Measurements from ENCODE around the gene ZNF583. TPM values are rescaled to one million over a fixed set of nuclear protein-coding genes. Genes with fewer than 3 reads are reported as not detected.

Gene ZNF583
- total RNA-seq (2014; rRNA removed; shearing (Covaris generic)) = 6.7 and 8.0 TPM in 2 replicates
- polyA plus RNA-seq (2016; fragmentation: Nextera tagmentation; extraction: Ambion mirVana) = 5.7 and 6.1 TPM in 2 replicates

DNA sequence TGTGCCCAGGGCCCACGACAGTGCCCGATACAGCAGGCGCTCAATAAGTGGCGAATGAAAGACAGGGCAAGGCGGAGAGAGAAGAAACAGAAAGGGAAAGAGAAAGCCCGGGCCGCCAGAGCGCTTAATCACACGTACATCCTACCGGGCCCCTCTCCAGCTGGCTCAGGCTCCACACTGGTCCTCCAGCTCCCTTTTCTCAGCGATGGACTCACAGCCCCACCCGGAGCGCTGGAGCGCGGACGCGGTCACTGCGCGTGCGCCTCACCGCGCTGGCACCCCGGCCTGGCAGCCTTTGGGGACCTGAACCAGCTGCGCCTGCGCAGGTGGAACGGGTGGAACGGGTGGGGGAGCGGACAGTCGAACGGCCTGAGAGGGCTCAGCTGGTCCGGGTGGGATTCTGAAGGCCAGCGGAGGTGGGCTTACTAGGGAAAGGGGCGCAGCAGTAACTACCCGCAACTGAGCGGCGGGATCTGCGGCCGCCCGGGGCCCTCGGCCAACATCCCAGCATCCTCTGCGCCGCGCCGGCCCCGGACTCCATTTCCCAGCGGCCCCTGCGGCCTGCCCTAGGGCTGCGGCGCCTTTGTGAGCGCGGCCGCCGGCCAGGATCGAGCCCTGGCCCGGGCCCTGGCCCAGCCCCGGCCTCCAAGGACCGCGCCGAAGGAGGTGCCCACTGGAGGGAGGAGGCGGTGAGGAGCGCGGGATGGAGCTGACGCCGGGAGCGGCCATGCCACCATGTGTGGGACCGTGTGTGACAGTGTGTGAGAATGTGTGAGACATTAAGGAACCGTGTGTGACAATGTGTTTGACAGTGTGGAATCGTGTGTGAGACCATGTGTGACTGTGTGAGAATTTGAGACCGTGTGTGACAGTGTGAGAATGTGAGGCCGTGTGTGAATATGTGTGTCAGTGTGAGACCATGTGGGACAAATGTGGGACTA lies at the start of gene ZNF583:
Gene ZNF583 (plus strand): TSS at position 569 of the 941 bp plus-strand sequence. CDS start 2,783 bp downstream, outside the sequence.
- in situ Hi-C loops (cut with MboI) = no loop called here
- DNase-seq = peak; percentile 99
- no peak for TF ChIP-seq EZH2 (IDR thresholded peaks at IDR 0.05; ENCODE audit: insufficient read depth, poor library complexity, severe bottlenecking)
- TF ChIP-seq EZH2phosphoT487 (IDR thresholded peaks at IDR 0.05; ENCODE audit: insufficient read depth, low read depth) = no peak

DNA sequence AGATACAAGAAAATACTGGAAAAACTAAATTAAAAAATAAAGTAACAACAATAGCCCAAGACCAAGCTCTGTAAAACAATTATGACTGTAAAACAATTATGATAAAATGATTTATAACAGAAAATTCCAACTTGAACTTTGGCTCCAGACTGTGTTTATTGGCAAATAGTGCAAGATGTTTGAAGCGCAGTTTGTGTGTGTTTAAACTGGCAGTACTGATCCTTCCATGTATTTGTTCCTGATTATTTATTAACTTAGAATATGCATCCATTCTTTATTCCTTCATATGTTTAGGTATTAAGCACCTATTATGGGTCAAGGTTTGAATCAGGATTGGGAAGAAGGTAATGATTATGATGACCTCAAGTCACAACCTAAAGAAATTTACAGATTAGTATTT lies 48.6 kb upstream of the ZNF583 start:
- Histone ChIP-seq H3K27ac (no peak overlapping the region), H2AFZ (no peak overlapping the region), H4K20me1 (ENCODE audit: insufficient read depth) (no peaks in the 10 kb centered on the region), H3K9me3 (ENCODE audit: low read depth) (no peaks in the 10 kb centered on the region), H3K9me2 (ENCODE audit: insufficient read depth) (no peaks in the 10 kb centered on the region), H3K27me3 (replicated peaks; ENCODE audit: insufficient read depth) (no peaks in the 10 kb centered on the region), H3K4me1 (ENCODE audit: insufficient read depth) (no peaks in the 10 kb centered on the region), H3K9ac (no peak overlapping the region), H3K36me3 (ENCODE audit: low read depth) (no peaks in the 10 kb centered on the region), H3K4me2 (ENCODE audit: unreplicated experiment) (no peak overlapping the region), H3K79me2 (ENCODE audit: insufficient read depth) (no peaks in the 10 kb centered on the region), H3K4me3 (no peak overlapping the region), H3F3A (ENCODE audit: insufficient read depth) (no peaks in the 10 kb centered on the region)
- TF ChIP-seq EZH2 (IDR thresholded peaks at IDR 0.05; ENCODE audit: insufficient read depth, poor library complexity, severe bottlenecking) (no peak), EZH2phosphoT487 (IDR thresholded peaks at IDR 0.05; ENCODE audit: insufficient read depth, low read depth) (no peak)
- in situ Hi-C loops (cut with MboI) = no loop called here
- 78 to 86% methylated on average over 1 of the region's 1 CpG for WGBS, 2 experiments (ENCODE audit: low coverage in 1 of 2, low lambda C conversion rate in 2 of 2, missing lambda C conversion rate in 2 of 2)
- no peak for DNase-seq

More for the DNA sequence above, at the start of gene ZNF583:
- WGBS, 2 experiments (ENCODE audit: low coverage in 1 of 2, low lambda C conversion rate in 2 of 2, missing lambda C conversion rate in 2 of 2) = 2% methylated on average over 60 to 67 of the region's 70 CpGs
- H3K4me1 ChIP-seq (ENCODE audit: insufficient read depth) = peaks cover 11% of the 10 kb centered on the region; the same call in 1 of the 2 replicates
- no peaks in the 10 kb centered on the region for H3K9me2 ChIP-seq (ENCODE audit: insufficient read depth)
- H3K79me2 ChIP-seq (ENCODE audit: insufficient read depth) = peaks cover 21% of the 10 kb centered on the region
- peaks cover 13% of the 10 kb centered on the region; the same call in 1 of the 2 replicates for H3F3A ChIP-seq (ENCODE audit: insufficient read depth)
- H4K20me1 ChIP-seq (ENCODE audit: insufficient read depth) = no peaks in the 10 kb centered on the region
- peak within 1 kb of the TSS; percentile 90 for H3K9ac ChIP-seq
- H3K36me3 ChIP-seq (ENCODE audit: low read depth) = peaks cover 24% of the 10 kb centered on the region
- H3K27ac ChIP-seq = peak within 1 kb of the TSS; percentile 85
- no peaks in the 10 kb centered on the region for H3K9me3 ChIP-seq (ENCODE audit: low read depth)
- H3K4me3 ChIP-seq = peak within 1 kb of the TSS; percentile 100
- peak within 1 kb of the TSS; percentile 99 for H2AFZ ChIP-seq
- H3K27me3 ChIP-seq (replicated peaks; ENCODE audit: insufficient read depth) = no peaks in the 10 kb centered on the region
- peak within 1 kb of the TSS; percentile 95 for H3K4me2 ChIP-seq (ENCODE audit: unreplicated experiment)

DNA sequence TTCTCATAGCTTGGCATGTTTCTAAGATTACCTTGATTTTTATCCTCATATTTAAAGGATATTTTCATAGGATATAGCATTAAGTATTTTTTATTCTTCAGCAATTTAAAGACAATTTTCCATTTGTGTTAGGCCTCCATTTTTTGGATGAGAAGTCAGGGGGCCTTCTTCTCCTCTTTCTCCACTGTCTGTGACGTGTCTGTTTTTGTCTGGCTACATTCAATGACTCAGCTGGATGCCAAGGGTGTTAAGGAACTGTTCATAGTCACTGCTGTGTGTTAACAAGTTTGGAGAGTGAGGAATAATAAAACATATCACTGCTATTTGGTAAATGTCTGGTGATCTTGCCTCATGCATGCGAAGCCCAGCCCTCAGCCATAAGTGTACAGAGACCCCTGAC lies 47.2 kb upstream of the ZNF583 start:
- Histone ChIP-seq H2AFZ (no peak overlapping the region), H4K20me1 (ENCODE audit: insufficient read depth) (no peaks in the 10 kb centered on the region), H3K9ac (no peak overlapping the region), H3K27ac (no peak overlapping the region), H3K4me2 (ENCODE audit: unreplicated experiment) (no peak overlapping the region), H3K36me3 (ENCODE audit: low read depth) (no peaks in the 10 kb centered on the region), H3F3A (ENCODE audit: insufficient read depth) (no peaks in the 10 kb centered on the region), H3K4me1 (ENCODE audit: insufficient read depth) (no peaks in the 10 kb centered on the region), H3K9me2 (ENCODE audit: insufficient read depth) (no peaks in the 10 kb centered on the region), H3K4me3 (no peak overlapping the region), H3K27me3 (replicated peaks; ENCODE audit: insufficient read depth) (no peaks in the 10 kb centered on the region), H3K79me2 (ENCODE audit: insufficient read depth) (no peaks in the 10 kb centered on the region), H3K9me3 (ENCODE audit: low read depth) (no peaks in the 10 kb centered on the region)
- DNase-seq = peak; percentile 47
- in situ Hi-C loops (cut with MboI) = no loop called here
- 38 to 39% methylated on average over 2 of the region's 2 CpGs for WGBS, 2 experiments (ENCODE audit: low coverage in 1 of 2, low lambda C conversion rate in 2 of 2, missing lambda C conversion rate in 2 of 2)
- TF ChIP-seq EZH2phosphoT487 (IDR thresholded peaks at IDR 0.05; ENCODE audit: insufficient read depth, low read depth) (no peak), EZH2 (IDR thresholded peaks at IDR 0.05; ENCODE audit: insufficient read depth, poor library complexity, severe bottlenecking) (no peak)

DNA sequence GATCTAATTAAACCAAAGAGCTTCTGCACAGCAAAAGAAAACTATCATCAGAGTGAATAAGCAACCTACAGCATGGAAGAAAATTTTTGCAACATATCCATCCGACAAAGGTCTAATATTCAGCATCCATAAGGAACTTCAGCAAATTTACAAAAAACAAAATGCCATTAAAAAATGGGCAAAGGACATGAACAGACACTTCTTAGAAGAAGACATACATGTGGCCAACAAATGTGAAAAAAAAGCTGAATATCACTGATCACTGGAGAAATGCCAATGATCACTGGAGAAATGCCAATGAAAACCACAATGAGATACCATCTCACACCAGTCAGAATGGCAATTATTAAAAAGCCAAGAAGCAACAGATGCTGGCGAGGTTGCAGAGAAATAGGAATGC lies 43.3 kb upstream of the ZNF583 start:
- Histone ChIP-seq H3K27ac (no peak overlapping the region), H4K20me1 (ENCODE audit: insufficient read depth) (no peaks in the 10 kb centered on the region), H3K36me3 (ENCODE audit: low read depth) (no peaks in the 10 kb centered on the region), H3K4me3 (no peak overlapping the region), H3F3A (ENCODE audit: insufficient read depth) (no peaks in the 10 kb centered on the region), H2AFZ (no peak overlapping the region), H3K9me3 (ENCODE audit: low read depth) (no peaks in the 10 kb centered on the region), H3K4me1 (ENCODE audit: insufficient read depth) (no peaks in the 10 kb centered on the region), H3K79me2 (ENCODE audit: insufficient read depth) (no peaks in the 10 kb centered on the region), H3K9ac (no peak overlapping the region), H3K27me3 (replicated peaks; ENCODE audit: insufficient read depth) (no peaks in the 10 kb centered on the region), H3K4me2 (ENCODE audit: unreplicated experiment) (no peak overlapping the region), H3K9me2 (ENCODE audit: insufficient read depth) (no peaks in the 10 kb centered on the region)
- in situ Hi-C loops (cut with MboI) = no loop called here
- TF ChIP-seq EZH2 (IDR thresholded peaks at IDR 0.05; ENCODE audit: insufficient read depth, poor library complexity, severe bottlenecking) = no peak
- TF ChIP-seq EZH2phosphoT487 (IDR thresholded peaks at IDR 0.05; ENCODE audit: insufficient read depth, low read depth) = no peak
- DNase-seq = no peak
- 57 to 60% methylated on average over 2 of the region's 2 CpGs for WGBS, 2 experiments (ENCODE audit: low coverage in 1 of 2, low lambda C conversion rate in 2 of 2, missing lambda C conversion rate in 2 of 2)
